Gastroesophageal sphincter (tissue), 4 donors: ENCODE data around the gene SMC6. TPM values are rescaled to one million over a fixed set of nuclear protein-coding genes. Genes with fewer than 3 reads are reported as not detected.
A peak's percentile ranks its signal among the peaks of the same experiment; 100 is the strongest.

ENCODE experiments used
- ATAC-seq: fragments of 150-250 bp; one replicate; pipeline ENCODE4 v1.9.1; 2016; ENCODE audit warnings: mild to moderate bottlenecking, moderate library complexity
- H3K27ac ChIP-seq, 4 donors: fragments of 200-600 bp; sonication (generic) in 3 of 4; 1 replicate in 3 of 4; 2 replicates in 1 of 4; pipeline ENCODE4 v1.5.1; 2016 to 2019
- H3K27me3 ChIP-seq: fragments of 200-600 bp; sonication (generic); one replicate; pipeline ENCODE4 v1.5.1; 2019
- H3K36me3 ChIP-seq, 2 donors: fragments of 200-600 bp; sonication (generic); one replicate each; pipeline ENCODE4 v1.5.1; 2019; ENCODE audit warnings: control low read depth in 1 of 2
- H3K4me1 ChIP-seq, 3 donors: fragments of 200-600 bp; sonication (generic); 1 replicate in 2 of 3; 2 replicates in 1 of 3; pipeline ENCODE4 v1.5.1; 2016 to 2019; ENCODE audit warnings: control low read depth in 2 of 3
- H3K4me3 ChIP-seq, 2 donors: fragments of 200-600 bp; sonication (generic); one replicate each; pipeline ENCODE4 v1.5.1; 2019; ENCODE audit warnings: mild to moderate bottlenecking in 1 of 2, moderate library complexity in 1 of 2
- H3K9me3 ChIP-seq, 3 donors: fragments of 200-600 bp; sonication (generic); one replicate each; pipeline ENCODE4 v1.5.1; 2017 to 2019; ENCODE audit warnings: control low read depth in 2 of 3
- CTCF ChIP-seq, 4 experiments: fragments of 200-600 bp in 2 of 4; fragments of 450-650 bp in 2 of 4; sonication (generic) in 1 of 4; IDR thresholded peaks; one replicate each; pipeline ENCODE4 v1.5.1; 2017 to 2019; ENCODE audit warnings: antibody characterized with exemption in 4 of 4, mild to moderate bottlenecking in 2 of 4, moderate library complexity in 2 of 4
- EP300 ChIP-seq: sonication (generic); formaldehyde crosslinking; IDR thresholded peaks from one replicate; pipeline ENCODE4 v1.6.1; 2017; ENCODE audit warnings: antibody characterized with exemption, mild to moderate bottlenecking
- POLR2A ChIP-seq, 2 donors: fragments of 450-650 bp; IDR thresholded peaks; one replicate each; pipeline ENCODE4 v1.6.1; 2017; ENCODE audit warnings: antibody characterized with exemption in 2 of 2, mild to moderate bottlenecking in 2 of 2, moderate library complexity in 1 of 2
- POLR2AphosphoS5 ChIP-seq: sonication (generic); formaldehyde crosslinking; IDR thresholded peaks from one replicate; pipeline ENCODE4 v1.6.1; 2017; ENCODE audit warnings: antibody characterized with exemption
- WGBS, 2 donors: methylation state at CpG; one replicate each; pipeline ENCODE4 v1.1.5; 2018; ENCODE audit warnings: low coverage in 1 of 2; 5-methylcytosine and 5-hydroxymethylcytosine counted together
- total RNA-seq, 4 donors: library from RNA; depleted of rRNA; stranded (reverse); fragments of >200 nt; gene quantifications; one replicate each; pipeline ENCODE4 v1.1.0, GENCODE V29; 2016

SMC6 gene
- total RNA-seq, 4 donors from 2014 or later, result 11.2 to 16.7 (median 14.1) TPM

- no peaks in the 10 kb centered on the region for H3K9me3 ChIP-seq
- H3K27ac ChIP-seq, result no peak overlapping the region
- peaks cover 0 to 75% of the 10 kb centered on the region in 2 donors for H3K36me3 ChIP-seq
- no peak overlapping the region for H3K4me3 ChIP-seq
- H3K4me1 ChIP-seq, result no peaks in the 10 kb centered on the region
- TF ChIP-seq CTCF (IDR thresholded peaks at IDR 0.05) (no peak), POLR2AphosphoS5 (no peak), EP300 (no peak)
- 67% methylated on average over 1 of the region's 2 CpGs; no CpG with 5 or more reads in 1 of the 2 donors for WGBS, 2 donors
- ATAC-seq, result no peak
- no peaks in the 10 kb centered on the region for H3K27me3 ChIP-seq
Observed at GRCh38 chr2:17729880-17730279, 23.7 kb downstream of the SMC6 start.

GRCh38 chr2:17728210-17728609 is 25.4 kb downstream of the SMC6 start:
- Histone ChIP-seq H3K4me3 (no peak overlapping the region), H3K36me3 (peaks cover 0 to 60% of the 10 kb centered on the region in 2 donors), H3K9me3 (no peaks in the 10 kb centered on the region), H3K27me3 (no peaks in the 10 kb centered on the region), H3K4me1 (no peaks in the 10 kb centered on the region), H3K27ac (no peak overlapping the region)
- TF ChIP-seq EP300 (no peak), POLR2A (IDR thresholded peaks at IDR 0.05) (no peak), CTCF (IDR thresholded peaks at IDR 0.05) (no peak), POLR2AphosphoS5 (no peak)
- ATAC-seq, result no peak
- WGBS, 2 donors, result 93 to 100% methylated on average over 1 to 3 of the region's 6 CpGs

DNA sequence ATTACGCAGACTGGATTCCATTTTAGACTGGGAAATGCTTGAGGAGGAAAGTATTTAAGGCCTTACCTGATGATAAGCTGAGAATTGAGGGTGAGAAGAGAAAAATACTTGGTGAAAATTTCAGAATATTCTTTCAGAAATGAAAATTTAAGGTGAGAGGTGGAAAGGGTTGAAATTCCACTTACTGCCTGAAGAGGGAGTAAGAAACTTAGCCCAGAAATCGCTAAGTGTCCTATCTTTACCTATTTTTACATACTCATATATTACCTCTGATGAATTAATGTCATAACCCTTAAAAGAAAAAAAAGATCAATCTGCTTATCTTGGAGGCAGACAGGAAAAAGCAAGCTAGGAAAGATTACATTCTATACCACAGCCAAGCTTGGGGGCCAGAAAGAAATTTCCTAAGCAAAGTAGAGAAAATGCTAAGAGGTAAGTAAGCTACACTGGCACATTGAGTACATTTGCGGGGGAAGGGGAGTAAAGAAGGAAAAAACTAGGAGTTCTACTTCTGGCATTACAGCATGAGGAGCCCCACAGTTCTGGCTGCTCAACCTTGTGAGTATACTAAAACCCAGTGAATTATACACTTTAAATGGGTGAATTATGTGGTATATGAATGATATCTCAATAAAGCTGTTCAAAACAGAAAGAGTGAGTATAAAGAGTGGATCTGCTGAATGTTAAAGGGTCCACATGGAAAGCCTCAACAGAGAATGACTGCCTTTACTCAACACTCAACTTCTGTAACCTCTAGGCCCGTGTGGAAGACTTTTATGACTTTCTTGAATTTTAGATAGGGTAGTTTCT is 33.8 kb downstream of the SMC6 start:
- H3K9me3 ChIP-seq, result no peaks in the 10 kb centered on the region
- no peak for ATAC-seq
- H3K4me3 ChIP-seq, result no peak overlapping the region
- no peaks in the 10 kb centered on the region for H3K27me3 ChIP-seq
- peaks cover 0 to 66% of the 10 kb centered on the region in 2 donors for H3K36me3 ChIP-seq
- TF ChIP-seq CTCF (IDR thresholded peaks at IDR 0.05) (peak; percentile 64 to 76 (median 68)), POLR2A (IDR thresholded peaks at IDR 0.05) (no peak)
- 65 to 71% methylated on average over 4 of the region's 4 CpGs for WGBS, 2 donors
- H3K4me1 ChIP-seq, result no peaks in the 10 kb centered on the region
- no peak overlapping the region for H3K27ac ChIP-seq

- no peak for ATAC-seq
- WGBS, 2 donors, result 79 to 85% methylated on average over 5 of the region's 5 CpGs
- H3K36me3 ChIP-seq, result peaks cover 0 to 77% of the 10 kb centered on the region in 2 donors
- no peak overlapping the region for H3K27ac ChIP-seq
- TF ChIP-seq CTCF (IDR thresholded peaks at IDR 0.05) (no peak), EP300 (no peak), POLR2A (IDR thresholded peaks at IDR 0.05) (no peak), POLR2AphosphoS5 (no peak)
- H3K27me3 ChIP-seq, result no peaks in the 10 kb centered on the region
- no peaks in the 10 kb centered on the region for H3K9me3 ChIP-seq
- H3K4me1 ChIP-seq, result no peaks in the 10 kb centered on the region
- H3K4me3 ChIP-seq, result no peak overlapping the region
Observed at GRCh38 chr2:17718689-17719088, 34.9 kb downstream of the SMC6 start.

DNA sequence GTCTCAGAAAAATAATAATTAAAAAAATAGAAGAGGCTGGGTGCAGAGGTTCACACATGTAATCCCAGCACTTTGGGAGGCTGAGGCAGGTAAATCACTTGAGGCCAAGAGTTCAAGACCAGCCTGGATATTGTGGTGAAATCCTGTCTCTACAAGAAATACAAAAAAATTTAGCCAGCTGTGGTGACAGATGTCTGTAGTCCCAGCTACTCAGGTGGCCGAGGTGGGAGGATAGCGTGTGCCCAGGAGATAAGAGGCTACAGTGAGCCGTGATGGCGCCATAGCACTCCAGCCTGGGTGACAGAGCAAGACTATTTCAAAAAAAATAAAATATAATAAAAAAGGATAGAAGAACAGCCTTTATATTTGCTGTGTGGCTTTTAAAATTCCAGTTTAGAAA is 35.9 kb downstream of the SMC6 start:
- TF ChIP-seq POLR2A (IDR thresholded peaks at IDR 0.05) (no peak), CTCF (IDR thresholded peaks at IDR 0.05) (no peak), EP300 (no peak), POLR2AphosphoS5 (no peak)
- Histone ChIP-seq H3K4me1 (no peaks in the 10 kb centered on the region), H3K36me3 (peaks cover 0 to 87% of the 10 kb centered on the region in 2 donors)

More for the DNA sequence above, 35.9 kb downstream of the SMC6 start:
- 90 to 100% methylated on average over 4 of the region's 4 CpGs for WGBS, 2 donors
- H3K9me3 ChIP-seq, result no peaks in the 10 kb centered on the region
- no peak overlapping the region for H3K27ac ChIP-seq
- no peaks in the 10 kb centered on the region for H3K27me3 ChIP-seq
- no peak for ATAC-seq
- H3K4me3 ChIP-seq, result no peak overlapping the region
